SK-N-SH (cell line): Measurements from ENCODE around the gene BTBD7. TPM values are rescaled to one million over a fixed set of nuclear protein-coding genes. Genes with fewer than 3 reads are reported as not detected.

Experiments used
- CTCF ChIA-PET: fragments of 300-600, 350-600 bp; formaldehyde crosslinking; extraction: SDS; loops from one replicate; lab custom pipeline; 2021; lab: Yijun Ruan, JAX
- POLR2A ChIA-PET: fragments of 350-600 bp; sonication (Branson Sonifier 250); formaldehyde crosslinking; extraction: SDS; loops from one replicate; lab custom pipeline; 2020; ENCODE audit warnings: antibody characterized with exemption, inconsistent platforms; lab: Yijun Ruan, JAX
- DNase-seq: peaks from one replicate; pipeline ENCODE4 v3.0.0; 2012
- H2AFZ ChIP-seq: fragments of 200-600 bp; sonication (generic); 2 replicates; pipeline ENCODE4 v1.8.1; 2016; ENCODE audit warnings: antibody characterized with exemption, mild to moderate bottlenecking, low read depth
- H3F3A ChIP-seq: fragments of 200-600 bp; sonication (generic); replicated peaks from 2 replicates; pipeline ENCODE3; 2016; ENCODE audit warnings: antibody characterized with exemption, mild to moderate bottlenecking; ENCODE audit not compliant: insufficient read depth
- H3K27ac ChIP-seq, 2 experiments: fragments of 200-500 bp in 1 of 2; fragments of 200-600 bp in 1 of 2; sonication (Bioruptor generic) in 1 of 2; sonication (generic), shearing (Covaris generic) in 1 of 2; 2 replicates each; pipeline versions ENCODE4 v1.5.1 to v1.6.1; 2014 to 2016; ENCODE audit warnings: low read depth in 2 of 2, inconsistent platforms in 1 of 2, low read length in 1 of 2, mild to moderate bottlenecking in 1 of 2, mixed read lengths in 1 of 2
- H3K27me3 ChIP-seq: fragments of 200-600 bp; sonication (generic), shearing (Covaris generic); 2 replicates; pipeline ENCODE4 v1.6.1; 2016; ENCODE audit warnings: mixed run types; ENCODE audit not compliant: insufficient read depth
- H3K36me3 ChIP-seq, 2 experiments: fragments of 200-500 bp in 1 of 2; fragments of 200-600 bp in 1 of 2; sonication (Bioruptor generic) in 1 of 2; sonication (generic) in 1 of 2; replicated peaks in 1 of 2; 2 replicates each; pipeline versions ENCODE3 to v1.5.1; 2014 to 2016; ENCODE audit warnings: low read length in 1 of 2, mild to moderate bottlenecking in 1 of 2; ENCODE audit not compliant: insufficient read depth in 2 of 2, control insufficient read depth in 1 of 2
- H3K4me1 ChIP-seq, 2 experiments: fragments of 200-500 bp in 1 of 2; fragments of 200-600 bp in 1 of 2; sonication (Bioruptor generic) in 1 of 2; sonication (generic), shearing (Covaris generic) in 1 of 2; 2 replicates each; pipeline versions ENCODE4 v1.5.1 to v1.6.1; 2014 to 2016; ENCODE audit warnings: low read depth in 1 of 2, low read length in 1 of 2, mixed run types in 1 of 2; ENCODE audit not compliant: insufficient read depth in 2 of 2, control insufficient read depth in 1 of 2
- H3K4me2 ChIP-seq: fragments of 200-600 bp; sonication (generic), shearing (Covaris generic); 2 replicates; pipeline ENCODE4 v1.6.1; 2017; ENCODE audit warnings: mixed run types
- H3K4me3 ChIP-seq, 2 experiments: fragments of 200-500 bp in 1 of 2; fragments of 200-600 bp in 1 of 2; sonication (Bioruptor generic) in 1 of 2; sonication (generic), shearing (Covaris generic) in 1 of 2; 2 replicates each; pipeline versions ENCODE4 v1.5.1 to v1.8.1; 2014 to 2016; ENCODE audit warnings: low read depth in 2 of 2, inconsistent platforms in 1 of 2, low read length in 1 of 2, mild to moderate bottlenecking in 1 of 2, mixed read lengths in 1 of 2, moderate library complexity in 1 of 2
- H3K79me2 ChIP-seq: fragments of 200-600 bp; sonication (generic); 2 replicates; pipeline ENCODE4 v1.8.1; 2017; ENCODE audit warnings: mild to moderate bottlenecking; ENCODE audit not compliant: insufficient read depth
- H3K9ac ChIP-seq: fragments of 200-600 bp; sonication (generic); 2 replicates; pipeline ENCODE4 v1.6.1; 2017; ENCODE audit warnings: mixed run types
- H3K9me2 ChIP-seq: fragments of 200-600 bp; sonication (generic); 2 replicates; pipeline ENCODE4 v1.6.1; 2017; ENCODE audit warnings: mixed run types
- H3K9me3 ChIP-seq: fragments of 200-600 bp; sonication (generic); 2 replicates; pipeline ENCODE4 v1.6.1; 2017; ENCODE audit warnings: mixed run types, mild to moderate bottlenecking, moderate library complexity
- H4K20me1 ChIP-seq: fragments of 200-600 bp; sonication (generic); 2 replicates; pipeline ENCODE4 v1.6.1; 2017; ENCODE audit warnings: mild to moderate bottlenecking, mixed run types; ENCODE audit not compliant: insufficient read depth
- EP300 ChIP-seq, 2 experiments: IDR thresholded peaks; 2 replicates each; pipeline versions ENCODE4 v1.4.0 to v1.6.1; 2012; ENCODE audit warnings: borderline replicate concordance in 1 of 2, low read depth in 1 of 2, low read length in 1 of 2
- FOXM1 ChIP-seq: IDR thresholded peaks from 2 replicates; pipeline ENCODE4 v1.4.0; 2012; ENCODE audit warnings: low read depth, mild to moderate bottlenecking
- IRF3 ChIP-seq: fragments of 150-350 bp; IDR thresholded peaks from 2 replicates; pipeline ENCODE4 v1.6.1; 2016; ENCODE audit warnings: mild to moderate bottlenecking, low read depth, low read length
- JUND ChIP-seq: IDR thresholded peaks from 2 replicates; pipeline ENCODE4 v1.4.0; 2012
- MXI1 ChIP-seq: IDR thresholded peaks from 2 replicates; pipeline ENCODE4 v1.6.1; 2012; ENCODE audit warnings: mild to moderate bottlenecking, low read depth, low read length, improper control_type of control experiment
- NFIC ChIP-seq: IDR thresholded peaks from 2 replicates; pipeline ENCODE4 v1.4.0; 2012; ENCODE audit warnings: borderline replicate concordance
- PBX3 ChIP-seq: IDR thresholded peaks from 2 replicates; pipeline ENCODE4; 2012
- REST ChIP-seq: IDR thresholded peaks from 2 replicates; pipeline ENCODE4 v1.6.1; 2012; ENCODE audit warnings: mild to moderate bottlenecking, low read depth, low read length, moderate library complexity
- RXRA ChIP-seq: IDR thresholded peaks from 2 replicates; pipeline ENCODE4 v1.4.0; 2012; ENCODE audit warnings: low read depth, mild to moderate bottlenecking, borderline replicate concordance
- TAF1 ChIP-seq: IDR thresholded peaks from 2 replicates; pipeline ENCODE4 v1.6.1; 2012; ENCODE audit warnings: low read depth, mild to moderate bottlenecking, low read length, moderate library complexity, borderline replicate concordance
- TCF12 ChIP-seq: IDR thresholded peaks from 2 replicates; pipeline ENCODE4 v1.4.0; 2012
- YY1 ChIP-seq: IDR thresholded peaks from 2 replicates; pipeline ENCODE4 v1.4.0; 2012; ENCODE audit warnings: low read depth, mild to moderate bottlenecking
- WGBS: methylation state at CpG from one replicate; pipeline ENCODE4 v1.1.6; 2017; ENCODE audit warnings: low lambda C conversion rate; 5-methylcytosine and 5-hydroxymethylcytosine counted together
- polyA plus RNA-seq, 3 experiments: library from polyadenylated mRNA; depleted of rRNA; stranded (reverse); fragments of >200 nt; gene quantifications; 2 replicates each; pipeline ENCODE4 v1.2.3, GENCODE V29; 2012

BTBD7 gene
- polyA plus RNA-seq, 1 of the 3 experiments (the other 2 are of a cell fraction): 8.6 TPM

DNA sequence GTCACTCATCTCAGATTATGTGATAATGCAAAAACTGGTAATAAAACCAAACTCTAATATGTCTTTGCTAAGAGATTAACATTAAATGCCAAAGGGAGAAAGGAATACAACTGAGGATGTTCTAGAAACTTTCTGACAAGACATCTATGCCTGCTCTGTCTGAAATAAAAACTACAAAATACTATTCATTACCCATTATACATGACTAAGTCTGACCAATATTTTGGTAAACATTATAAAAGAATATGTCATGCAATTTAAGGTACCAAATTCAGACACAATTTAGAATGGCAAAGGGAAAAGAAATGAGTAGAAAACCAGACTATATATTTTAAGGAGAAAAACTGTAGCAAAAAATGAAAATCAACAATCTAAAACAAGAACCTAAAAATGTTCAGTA lies 86.3 kb downstream of the BTBD7 start:
- no peak overlapping the region for H3K4me2 ChIP-seq
- no peak for DNase-seq
- H3K79me2 ChIP-seq: no peaks in the 10 kb centered on the region
- H3F3A ChIP-seq: no peaks in the 10 kb centered on the region
- H4K20me1 ChIP-seq: no peaks in the 10 kb centered on the region
- H3K4me1 ChIP-seq: no peaks in the 10 kb centered on the region
- H3K27ac ChIP-seq: no peak overlapping the region
- no peak for TF ChIP-seq PBX3
- no peak for TF ChIP-seq NFIC
- no peak for TF ChIP-seq IRF3
- no peak for TF ChIP-seq FOXM1
- no peak overlapping the region for H3K9ac ChIP-seq
- no peaks in the 10 kb centered on the region for H3K27me3 ChIP-seq
- no peak overlapping the region for H2AFZ ChIP-seq
- H3K9me2 ChIP-seq: no peaks in the 10 kb centered on the region
- H3K9me3 ChIP-seq: no peaks in the 10 kb centered on the region
- CTCF ChIA-PET: no interaction called here
- no peak overlapping the region for H3K4me3 ChIP-seq
- H3K36me3 ChIP-seq: peaks cover 59 to 63% of the 10 kb centered on the region in 2 experiments
- POLR2A ChIA-PET: no interaction called here

DNA sequence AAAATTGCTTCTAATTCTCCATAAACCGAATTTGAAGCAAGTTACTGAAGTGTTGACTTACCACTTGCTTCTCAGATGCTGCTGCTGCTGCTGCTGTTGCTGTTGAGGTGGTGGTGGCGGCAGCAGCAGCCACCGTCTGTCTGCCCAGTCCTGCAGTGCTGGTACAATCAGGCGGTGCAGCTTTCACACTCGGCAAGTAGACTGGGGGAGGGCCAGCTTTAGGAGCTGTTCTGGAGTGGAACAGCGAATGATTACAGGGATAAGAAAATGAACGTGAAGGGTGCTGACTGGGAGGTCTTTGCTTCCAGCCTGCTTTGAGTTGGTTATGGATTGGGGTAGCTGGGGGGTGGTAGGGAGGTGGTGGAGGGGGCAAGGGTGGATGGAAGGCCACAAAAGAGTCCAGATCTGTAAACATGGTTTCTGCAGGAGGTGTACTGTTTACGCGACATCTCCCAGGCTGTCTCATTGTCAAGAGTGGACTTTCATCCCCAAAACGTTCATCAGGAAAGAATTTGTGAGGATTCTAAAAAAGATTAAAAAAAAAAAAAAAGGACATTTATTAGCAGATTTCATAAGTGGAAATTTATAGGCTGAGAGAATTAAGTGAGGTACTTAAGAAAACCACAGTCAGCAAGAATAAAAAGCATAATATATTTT lies 86.9 kb downstream of the BTBD7 start:
- Histone ChIP-seq H4K20me1 (no peaks in the 10 kb centered on the region), H3K9me3 (no peaks in the 10 kb centered on the region), H3K4me3 (no peak overlapping the region), H3K79me2 (no peaks in the 10 kb centered on the region), H3K4me1 (no peaks in the 10 kb centered on the region), H3K4me2 (no peak overlapping the region), H2AFZ (no peak overlapping the region), H3K9ac (no peak overlapping the region), H3F3A (no peaks in the 10 kb centered on the region), H3K36me3 (peaks cover 53 to 64% of the 10 kb centered on the region in 2 experiments), H3K27ac (no peak overlapping the region), H3K27me3 (no peaks in the 10 kb centered on the region), H3K9me2 (no peaks in the 10 kb centered on the region)
- no peak for TF ChIP-seq PBX3
- no peak for TF ChIP-seq JUND
- TF ChIP-seq EP300 (IDR thresholded peaks at IDR 0.05; ENCODE audit: borderline replicate concordance in 1 of 2, low read depth in 1 of 2, low read length in 1 of 2): no peak
- POLR2A ChIA-PET: no interaction called here
- CTCF ChIA-PET: no interaction called here
- 89% methylated on average over 10 of the region's 10 CpGs for WGBS
- DNase-seq: no peak

GRCh38 chr14:93240678-93241000 lies 92.2 kb downstream of the BTBD7 start:
- peaks cover 30 to 38% of the 10 kb centered on the region in 2 experiments for H3K36me3 ChIP-seq
- H3K4me3 ChIP-seq: no peak overlapping the region
- CTCF ChIA-PET: interaction anchor here (0.8 to 2.5 kb wide), 2 partner anchors 9 to 69 kb away, joined by 3 to 7 read pairs; no protein-coding TSS in a partner anchor
- H4K20me1 ChIP-seq: no peaks in the 10 kb centered on the region
- no peak overlapping the region for H2AFZ ChIP-seq
- WGBS: 84% methylated on average over 3 of the region's 3 CpGs
- peaks cover 3% of the 10 kb centered on the region for H3F3A ChIP-seq
- H3K79me2 ChIP-seq: no peaks in the 10 kb centered on the region
- DNase-seq: no peak
- H3K4me1 ChIP-seq: no peaks in the 10 kb centered on the region; a peak in 1 of 4 replicates
- H3K27me3 ChIP-seq: no peaks in the 10 kb centered on the region
- POLR2A ChIA-PET: no interaction called here
- no peak overlapping the region for H3K4me2 ChIP-seq
- no peak for TF ChIP-seq YY1
- TF ChIP-seq REST: no peak
- no peak for TF ChIP-seq TCF12
- no peak for TF ChIP-seq MXI1
- TF ChIP-seq RXRA: no peak
- no peak for TF ChIP-seq TAF1
- TF ChIP-seq EP300 (IDR thresholded peaks at IDR 0.05; ENCODE audit: borderline replicate concordance in 1 of 2, low read depth in 1 of 2, low read length in 1 of 2): no peak
- no peaks in the 10 kb centered on the region for H3K9me2 ChIP-seq
- H3K27ac ChIP-seq: peak overlapping the region in 1 of 2 experiments; percentile 20; a peak in 1 of 4 replicates
- no peaks in the 10 kb centered on the region for H3K9me3 ChIP-seq
- no peak overlapping the region for H3K9ac ChIP-seq
